ENCODE results near the gene DTX3. TPM values are rescaled to one million over a fixed set of nuclear protein-coding genes. Genes with fewer than 3 reads are reported as not detected.
"Not testable (repeated sequence)": the region's sequence is repeated elsewhere in the genome, so short reads cannot be mapped to it uniquely, and the experiment has no call there.

Gene DTX3
- total RNA-seq, 1 donor from 2014 or later = 17.6 TPM

GRCh38 chr12:57631566-57632072 is 27.0 kb downstream of the DTX3 start:
- no peak for DNase-seq (ENCODE audit: low spot score)

- no peak for DNase-seq (ENCODE audit: low spot score)
Measured at GRCh38 chr12:57632073-57632957, 27.7 kb downstream of the DTX3 start.

- peak; percentile 53 for DNase-seq (ENCODE audit: low spot score)
Measured at GRCh38 chr12:57632958-57633840, 28.6 kb downstream of the DTX3 start, which contains the start of gene B4GALNT1. TSS of gene B4GALNT1 (minus strand) at chr12:57633201. CDS start at chr12:57632132, 1,069 bp downstream.

- not testable (repeated sequence) for DNase-seq (ENCODE audit: low spot score)
Measured at GRCh38 chr12:57636731-57637130, 32.1 kb downstream of the DTX3 start.

- DNase-seq (ENCODE audit: low spot score) = no peak
Measured at GRCh38 chr12:57637364-57637763, 32.7 kb downstream of the DTX3 start.

GRCh38 chr12:57638096-57638495 is 33.5 kb downstream of the DTX3 start:
- no peak for DNase-seq (ENCODE audit: low spot score)

GRCh38 chr12:57640175-57641042 is 35.8 kb downstream of the DTX3 start:
- no peak for DNase-seq (ENCODE audit: low spot score)

- no peak for DNase-seq (ENCODE audit: low spot score)
Measured at GRCh38 chr12:57641699-57642442, 37.2 kb downstream of the DTX3 start.

GRCh38 chr12:57645990-57646658 is 41.5 kb downstream of the DTX3 start:
- DNase-seq (ENCODE audit: low spot score) = not testable (repeated sequence)

- DNase-seq (ENCODE audit: low spot score) = not testable (repeated sequence)
Measured at GRCh38 chr12:57646659-57647049, 42.0 kb downstream of the DTX3 start.

- DNase-seq (ENCODE audit: low spot score) = no peak
Measured at GRCh38 chr12:57654042-57654441, 49.4 kb downstream of the DTX3 start.

GRCh38 chr12:57655541-57656240 is 51.1 kb downstream of the DTX3 start:
- DNase-seq (ENCODE audit: low spot score) = no peak

- DNase-seq (ENCODE audit: low spot score) = not testable (repeated sequence)
Measured at GRCh38 chr12:57656408-57656807, 51.8 kb downstream of the DTX3 start.

GRCh38 chr12:57657744-57658143 is 53.1 kb downstream of the DTX3 start:
- no peak for DNase-seq (ENCODE audit: low spot score)

GRCh38 chr12:57658890-57659289 is 54.3 kb downstream of the DTX3 start:
- DNase-seq (ENCODE audit: low spot score) = no peak

Data from umbilical cord (tissue), 2 donors.